B cell (primary cell): ENCODE measurements around the gene ALG6. TPM values are rescaled to one million over a fixed set of nuclear protein-coding genes. Genes with fewer than 3 reads are reported as not detected.

ENCODE experiments used
- ATAC-seq: fragments of 200-7000 bp; cut with Tn5 transposase; one replicate; pipeline ENCODE4 v1.10.0; 2021; ENCODE audit warnings: low read depth, mild to moderate bottlenecking, moderate number of reproducible peaks, moderate library complexity
- CTCF ChIA-PET: fragments of 350-600 bp; sonication (Branson Sonifier 250); formaldehyde crosslinking; loops from one replicate; lab custom pipeline; 2021; ENCODE audit warnings: antibody characterized with exemption, inconsistent platforms; lab: Charles Lee
- POLR2A ChIA-PET: fragments of 350-600 bp; sonication (Branson Sonifier 250); formaldehyde crosslinking; loops from one replicate; lab custom pipeline; 2021; ENCODE audit warnings: antibody characterized with exemption; lab: Charles Lee
- DNase-seq: peaks from one replicate; pipeline ENCODE4 v3.0.0; 2013
- H2AFZ ChIP-seq: 2 replicates; pipeline ENCODE4 v1.6.1; 2012; ENCODE audit warnings: mild to moderate bottlenecking, low read depth, low read length; ENCODE audit not compliant: insufficient read depth, poor library complexity, severe bottlenecking
- H3K27ac ChIP-seq, 2 donors: 1 replicate in 1 of 2; 2 replicates in 1 of 2; pipeline ENCODE4 v1.5.1; 2012 to 2013; ENCODE audit warnings: low read length in 2 of 2, mild to moderate bottlenecking in 2 of 2, moderate library complexity in 1 of 2
- H3K27me3 ChIP-seq, 4 experiments: fragments of 200-600 bp in 1 of 4; sonication (generic) in 1 of 4; replicated peaks in 1 of 4; 1 replicate in 2 of 4; 2 replicates in 2 of 4; pipeline versions ENCODE4 v1.6.1 to v1.7.0; 2013 to 2016; ENCODE audit warnings: low read length in 3 of 4, mild to moderate bottlenecking in 2 of 4, mixed read lengths in 1 of 4, moderate library complexity in 1 of 4; ENCODE audit not compliant: insufficient read depth in 4 of 4, control insufficient read depth in 3 of 4; ENCODE audit errors: control extremely low read depth in 1 of 4
- H3K36me3 ChIP-seq, 2 experiments: replicated peaks in 1 of 2; 1 replicate in 1 of 2; 2 replicates in 1 of 2; pipeline versions ENCODE4 v1.6.1 to v1.7.1; 2013; ENCODE audit warnings: low read length in 1 of 2; ENCODE audit not compliant: insufficient read depth in 2 of 2, control insufficient read depth in 1 of 2; ENCODE audit errors: control extremely low read depth in 1 of 2, extremely low read depth in 1 of 2
- H3K4me1 ChIP-seq, 2 donors: fragments of 200-600 bp in 1 of 2; sonication (generic) in 1 of 2; 1 replicate in 1 of 2; 2 replicates in 1 of 2; pipeline versions ENCODE4 v1.5.1 to v1.6.1; 2013 to 2017; ENCODE audit warnings: low read length in 2 of 2; ENCODE audit not compliant: control insufficient read depth in 2 of 2, insufficient read depth in 2 of 2
- H3K4me2 ChIP-seq: replicated peaks from 2 replicates; pipeline ENCODE3; 2012; ENCODE audit warnings: mild to moderate bottlenecking, low read depth, low read length; ENCODE audit not compliant: poor library complexity, severe bottlenecking
- H3K4me3 ChIP-seq, 5 experiments: fragments of 200-600 bp in 1 of 5; sonication (generic) in 1 of 5; 1 replicate in 3 of 5; 2 replicates in 2 of 5; pipeline versions ENCODE4 v1.5.1 to v1.7.0; 2011 to 2016; ENCODE audit warnings: low read length in 4 of 5, mild to moderate bottlenecking in 4 of 5, low read depth in 2 of 5, control low read depth in 1 of 5, moderate library complexity in 1 of 5; ENCODE audit not compliant: insufficient read depth in 1 of 5; ENCODE audit errors: control extremely low read depth in 1 of 5, extremely low read depth in 1 of 5
- H3K79me2 ChIP-seq: fragments of 200-600 bp; sonication (generic); one replicate; pipeline ENCODE4 v1.6.0; 2016; ENCODE audit warnings: low read length; ENCODE audit not compliant: control insufficient read depth, insufficient read depth
- H3K9ac ChIP-seq: fragments of 200-600 bp; sonication (generic); 2 replicates; pipeline ENCODE4 v1.6.1; 2017; ENCODE audit warnings: mild to moderate bottlenecking, low read length, moderate library complexity
- H3K9me3 ChIP-seq, 3 donors: one replicate each; pipeline versions ENCODE4 v1.6.1 to v1.7.1; 2013; ENCODE audit warnings: low read length in 2 of 3; ENCODE audit not compliant: control insufficient read depth in 2 of 3, insufficient read depth in 1 of 3; ENCODE audit errors: control extremely low read depth in 1 of 3
- H4K20me1 ChIP-seq: 2 replicates; pipeline ENCODE4 v1.6.0; 2012; ENCODE audit warnings: mild to moderate bottlenecking, low read length; ENCODE audit not compliant: insufficient read depth, control insufficient read depth, poor library complexity, severe bottlenecking
- H3K27ac Mint-ChIP-seq: one replicate; pipeline ENCODE4 v1.8.0; 2021; ENCODE audit warnings: mixed read lengths
- H3K27me3 Mint-ChIP-seq: one replicate; pipeline ENCODE4 v1.8.0; 2021; ENCODE audit warnings: mixed read lengths
- H3K4me1 Mint-ChIP-seq: one replicate; pipeline ENCODE4 v1.8.0; 2021; ENCODE audit warnings: mixed read lengths
- H3K4me3 Mint-ChIP-seq: one replicate; pipeline ENCODE4 v1.8.0; 2021; ENCODE audit warnings: mixed read lengths
- H3K9me3 Mint-ChIP-seq: one replicate; pipeline ENCODE4 v1.8.0; 2022; ENCODE audit warnings: mixed read lengths; ENCODE audit not compliant: insufficient read depth
- CTCF ChIP-seq: fragments of 200-600 bp; IDR thresholded peaks from one replicate; pipeline ENCODE4 v1.8.0; 2022; ENCODE audit warnings: antibody characterized with exemption, mild to moderate bottlenecking
- intact Hi-C: fragments of 100-400 bp; cut with micrococcal nuclease; formaldehyde crosslinking; loops from one replicate; pipeline ENCODE4 v1.10.0; 2022
- polyA plus RNA-seq: library from polyadenylated mRNA; depleted of rRNA; stranded (reverse); fragments of >200 nt; gene quantifications from 2 replicates; pipeline ENCODE4 v1.2.3, GENCODE V29; 2012
- total RNA-seq, 2 donors: library from RNA; stranded (reverse); fragments of 120-200 nt in 1 of 2; gene quantifications; 1 replicate in 1 of 2; 2 replicates in 1 of 2; pipeline versions ENCODE4 v1.2.3 to v1.2.4, GENCODE V29; 2013 to 2022

Gene ALG6
- total and polyA plus RNA-seq, 2 donors (not counting 1 experiment from before 2014, with no cell fraction given): 9.7 to 31.4 TPM

- no peak overlapping the region for H3K4me3 Mint-ChIP-seq
- Histone ChIP-seq H4K20me1 (no peaks in the 10 kb centered on the region), H3K36me3 (no peaks in the 10 kb centered on the region), H3K4me2 (no peak overlapping the region), H3K4me1 (no peaks in the 10 kb centered on the region), H3K27ac (no peak overlapping the region), H3K4me3 (no peak overlapping the region), H3K27me3 (no peaks in the 10 kb centered on the region), H2AFZ (no peak overlapping the region), H3K9me3 (no peaks in the 10 kb centered on the region), H3K79me2 (no peaks in the 10 kb centered on the region), H3K9ac (no peak overlapping the region)
- H3K4me1 Mint-ChIP-seq: peaks cover 7% of the 10 kb centered on the region
- no peaks in the 10 kb centered on the region for H3K27me3 Mint-ChIP-seq
- CTCF ChIA-PET: no interaction called here
- TF ChIP-seq CTCF: no peak
- ATAC-seq (no peak), DNase-seq (no peak)
- no peak overlapping the region for H3K27ac Mint-ChIP-seq
- intact Hi-C loops: no loop called here
- POLR2A ChIA-PET: no interaction called here
- no peaks in the 10 kb centered on the region for H3K9me3 Mint-ChIP-seq
These were observed 86.8 kb downstream of the ALG6 start for GRCh38 chr1:63454269-63454668.

GRCh38 chr1:63458750-63459149 lies 91.3 kb downstream of the ALG6 start:
- H3K9me3 Mint-ChIP-seq: peaks cover 1% of the 10 kb centered on the region
- H3K4me1 Mint-ChIP-seq: no peaks in the 10 kb centered on the region
- no peak overlapping the region for H3K9ac ChIP-seq
- H3K9me3 ChIP-seq: peaks cover 0 to 9% (median 2%) of the 10 kb centered on the region in 3 donors
- no peak overlapping the region for H3K27ac ChIP-seq
- H3K27me3 Mint-ChIP-seq: no peaks in the 10 kb centered on the region
- no peaks in the 10 kb centered on the region for H3K36me3 ChIP-seq
- H3K4me1 ChIP-seq: no peaks in the 10 kb centered on the region
- no peaks in the 10 kb centered on the region for H4K20me1 ChIP-seq
- H3K27me3 ChIP-seq: no peaks in the 10 kb centered on the region
- no peak for TF ChIP-seq CTCF
- DNase-seq (no peak), ATAC-seq (no peak)
- intact Hi-C loops: no loop called here
- H3K79me2 ChIP-seq: no peaks in the 10 kb centered on the region
- H3K27ac Mint-ChIP-seq: no peak overlapping the region
- no peak overlapping the region for H3K4me2 ChIP-seq
- CTCF ChIA-PET: no interaction called here
- H2AFZ ChIP-seq: no peak overlapping the region
- H3K4me3 Mint-ChIP-seq: no peak overlapping the region
- no peak overlapping the region for H3K4me3 ChIP-seq
- POLR2A ChIA-PET: no interaction called here
